H1 (cell line): ENCODE results near the gene AKAP8. TPM values are rescaled to one million over a fixed set of nuclear protein-coding genes. Genes with fewer than 3 reads are reported as not detected.

Experiments
- CTCF ChIA-PET: fragments of 300-600 bp; sonication (Branson Sonifier 250); formaldehyde crosslinking; loops from one replicate; lab custom pipeline; 2021; ENCODE audit not compliant: partially characterized antibody; lab: Charles Lee
- POLR2A ChIA-PET: fragments of 300-600 bp; sonication (Branson Sonifier 250); formaldehyde crosslinking; loops from one replicate; lab custom pipeline; 2021; ENCODE audit warnings: inconsistent platforms; ENCODE audit not compliant: partially characterized antibody; lab: Charles Lee
- DNase-seq, 2 experiments: peaks; one replicate each; pipeline versions ENCODE4 v3.0.0 to v3.0.0-alpha.2; 2010 to 2022; ENCODE audit warnings: low spot score in 2 of 2, low read depth in 1 of 2, mixed read lengths in 1 of 2
- FAIRE-seq: peaks from 2 replicates; lab custom pipeline; 2011; peaks lifted over from hg19 to GRCh38; lab: Jason Lieb, UNC
- H2AFZ ChIP-seq: 2 replicates; pipeline ENCODE4 v1.8.1; 2012; ENCODE audit warnings: low read length, inconsistent platforms
- H2AK5ac ChIP-seq: 2 replicates; pipeline ENCODE4 v1.6.1; 2013; ENCODE audit warnings: low read depth, low read length
- H2BK120ac ChIP-seq: replicated peaks from 2 replicates; pipeline ENCODE3; 2013; ENCODE audit warnings: low read depth, low read length, inconsistent platforms
- H2BK12ac ChIP-seq: 2 replicates; pipeline ENCODE4 v1.6.1; 2013; ENCODE audit warnings: low read depth, low read length
- H2BK15ac ChIP-seq: 2 replicates; pipeline ENCODE4 v1.6.1; 2013; ENCODE audit warnings: low read length
- H2BK20ac ChIP-seq: 2 replicates; pipeline ENCODE4 v1.6.1; 2013; ENCODE audit warnings: low read length
- H2BK5ac ChIP-seq: 2 replicates; pipeline ENCODE4 v1.6.1; 2013; ENCODE audit warnings: low read depth, low read length
- H3K14ac ChIP-seq: 2 replicates; pipeline ENCODE4 v1.6.1; 2013; ENCODE audit warnings: inconsistent platforms; ENCODE audit not compliant: insufficient read length
- H3K18ac ChIP-seq: 2 replicates; pipeline ENCODE4 v1.6.1; 2013; ENCODE audit warnings: low read length; ENCODE audit errors: extremely low read depth
- H3K23ac ChIP-seq: 2 replicates; pipeline ENCODE4 v1.6.1; 2013; ENCODE audit warnings: inconsistent platforms; ENCODE audit not compliant: insufficient read length
- H3K23me2 ChIP-seq: 2 replicates; pipeline ENCODE4 v1.6.1; 2013; ENCODE audit warnings: low read depth, low read length
- H3K27ac ChIP-seq: 2 replicates; pipeline ENCODE4 v1.6.1; 2011; ENCODE audit warnings: low read depth, low read length, inconsistent platforms
- H3K27me3 ChIP-seq, 4 experiments: replicated peaks in 1 of 4; 1 replicate in 1 of 4; 2 replicates in 3 of 4; pipeline versions ENCODE4 v1.6.1 to v1.8.1; 2011 to 2013; ENCODE audit warnings: low read length in 3 of 4, mild to moderate bottlenecking in 3 of 4, inconsistent platforms in 2 of 4, mixed read lengths in 2 of 4, moderate library complexity in 1 of 4; ENCODE audit not compliant: control insufficient read depth in 3 of 4, insufficient read depth in 3 of 4; ENCODE audit errors: extremely low read depth in 1 of 4
- H3K36me3 ChIP-seq, 4 experiments: 2 replicates each; pipeline versions ENCODE4 v1.6.1 to v1.8.1; 2011 to 2013; ENCODE audit warnings: mild to moderate bottlenecking in 4 of 4, low read length in 3 of 4, moderate library complexity in 2 of 4, control low read depth in 1 of 4, inconsistent platforms in 1 of 4; ENCODE audit not compliant: insufficient read depth in 4 of 4, control insufficient read depth in 2 of 4
- H3K4ac ChIP-seq: replicated peaks from 2 replicates; pipeline ENCODE3; 2013; ENCODE audit warnings: low read length, low read depth, mixed read lengths, inconsistent platforms; ENCODE audit not compliant: insufficient read length
- H3K4me1 ChIP-seq, 4 experiments: replicated peaks in 1 of 4; 1 replicate in 1 of 4; 2 replicates in 3 of 4; pipeline versions ENCODE4 v1.6.1 to v1.8.1; 2011 to 2013; ENCODE audit warnings: low read length in 3 of 4, inconsistent platforms in 2 of 4, mixed read lengths in 1 of 4; ENCODE audit not compliant: insufficient read depth in 4 of 4, control insufficient read depth in 3 of 4
- H3K4me2 ChIP-seq, 2 experiments: 2 replicates each; pipeline versions ENCODE4 v1.6.1 to v1.8.1; 2011 to 2013; ENCODE audit warnings: low read depth in 2 of 2, low read length in 2 of 2, control low read depth in 1 of 2, inconsistent platforms in 1 of 2, mild to moderate bottlenecking in 1 of 2; ENCODE audit not compliant: insufficient read depth in 1 of 2
- H3K4me3 ChIP-seq, 4 experiments: fragments of 200-600, 300-600 bp in 1 of 4; sonication (generic), shearing (Covaris generic), sonication (Bioruptor Twin) in 1 of 4; 2 replicates each; pipeline versions ENCODE4 v1.5.1 to v1.8.1; 2011 to 2016; ENCODE audit warnings: low read length in 4 of 4, low read depth in 3 of 4, control low read depth in 2 of 4, inconsistent platforms in 2 of 4, mild to moderate bottlenecking in 2 of 4, mixed read lengths in 1 of 4, moderate library complexity in 1 of 4; ENCODE audit not compliant: insufficient read depth in 2 of 4; ENCODE audit errors: extremely low read depth in 1 of 4
- H3K56ac ChIP-seq: replicated peaks from 2 replicates; pipeline ENCODE3; 2013; ENCODE audit warnings: low read depth, mild to moderate bottlenecking, mixed read lengths, low read length, inconsistent platforms; ENCODE audit not compliant: insufficient read length
- H3K79me1 ChIP-seq: 2 replicates; pipeline ENCODE4 v1.6.1; 2013; ENCODE audit warnings: low read depth, low read length, control low read depth
- H3K79me2 ChIP-seq, 2 experiments: 2 replicates each; pipeline versions ENCODE4 v1.6.1 to v1.8.1; 2012 to 2013; ENCODE audit warnings: low read length in 2 of 2, mild to moderate bottlenecking in 2 of 2, inconsistent platforms in 1 of 2; ENCODE audit not compliant: insufficient read depth in 2 of 2, control insufficient read depth in 1 of 2
- H3K9ac ChIP-seq, 4 experiments: replicated peaks in 1 of 4; 1 replicate in 1 of 4; 2 replicates in 3 of 4; pipeline versions ENCODE4 v1.6.1 to v1.8.1; 2011 to 2013; ENCODE audit warnings: low read depth in 3 of 4, low read length in 3 of 4, control low read depth in 2 of 4, mild to moderate bottlenecking in 2 of 4, moderate library complexity in 2 of 4, inconsistent platforms in 1 of 4; ENCODE audit errors: extremely low read depth in 1 of 4
- H3K9me3 ChIP-seq, 2 experiments: 2 replicates each; pipeline versions ENCODE4 v1.6.1 to v1.8.1; 2012 to 2013; ENCODE audit warnings: mild to moderate bottlenecking in 2 of 2, moderate library complexity in 2 of 2, control low read depth in 1 of 2, inconsistent platforms in 1 of 2, low read depth in 1 of 2, low read length in 1 of 2, mixed read lengths in 1 of 2; ENCODE audit not compliant: insufficient read depth in 2 of 2
- H4K20me1 ChIP-seq, 2 experiments: replicated peaks in 1 of 2; 2 replicates each; pipeline versions ENCODE3 to v1.8.1; 2011 to 2013; ENCODE audit warnings: inconsistent platforms in 2 of 2, low read length in 2 of 2, mild to moderate bottlenecking in 1 of 2; ENCODE audit not compliant: insufficient read depth in 2 of 2, control insufficient read depth in 1 of 2
- H4K5ac ChIP-seq: 2 replicates; pipeline ENCODE4 v1.6.1; 2013; ENCODE audit warnings: low read length, low read depth, mixed read lengths, inconsistent platforms; ENCODE audit not compliant: insufficient read length
- H4K8ac ChIP-seq: 2 replicates; pipeline ENCODE4 v1.8.0; 2013; ENCODE audit warnings: mild to moderate bottlenecking, moderate library complexity, low read length, inconsistent platforms; ENCODE audit not compliant: insufficient read depth; ENCODE audit errors: extremely low read depth
- H4K91ac ChIP-seq: replicated peaks from 2 replicates; pipeline ENCODE3; 2013; ENCODE audit warnings: low read length, mixed read lengths, inconsistent platforms; ENCODE audit not compliant: insufficient read length
- EZH2 ChIP-seq: fragments of 200-600 bp; sonication (generic); IDR thresholded peaks from 2 replicates; pipeline ENCODE4 v1.7.1; 2012; ENCODE audit warnings: low read depth, mild to moderate bottlenecking, moderate library complexity, low read length, inconsistent platforms; ENCODE audit not compliant: severe bottlenecking
- FOSL1 ChIP-seq: IDR thresholded peaks from 2 replicates; pipeline ENCODE4 v1.6.1; 2011; ENCODE audit warnings: mild to moderate bottlenecking, low read depth, low read length, moderate library complexity; ENCODE audit not compliant: insufficient read depth
- GABPA ChIP-seq: IDR thresholded peaks from 2 replicates; pipeline ENCODE4 v1.6.1; 2011; ENCODE audit warnings: mild to moderate bottlenecking, low read length, moderate library complexity, borderline replicate concordance; ENCODE audit not compliant: insufficient read depth
- GTF2F1 ChIP-seq: IDR thresholded peaks from 2 replicates; pipeline ENCODE4 v1.6.1; 2012; ENCODE audit warnings: low read depth, low read length, improper control_type of control experiment, borderline replicate concordance
- NRF1 ChIP-seq: IDR thresholded peaks from 2 replicates; pipeline ENCODE4 v1.6.1; 2011; ENCODE audit warnings: mild to moderate bottlenecking, low read depth, low read length, improper control_type of control experiment
- POLR2AphosphoS5 ChIP-seq: IDR thresholded peaks from 2 replicates; pipeline ENCODE4 v1.6.1; 2011; ENCODE audit warnings: low read depth, low read length
- RBBP5 ChIP-seq: IDR thresholded peaks from 2 replicates; pipeline ENCODE4 v1.7.1; 2012; ENCODE audit warnings: low read depth, mild to moderate bottlenecking, inconsistent platforms, low read length, moderate library complexity, borderline replicate concordance
- TAF7 ChIP-seq: optimal IDR thresholded peaks from 2 replicates; pipeline ENCODE3; 2011; ENCODE audit warnings: low read depth, mild to moderate bottlenecking, inconsistent platforms, low read length, moderate library complexity, borderline replicate concordance
- WGBS, 2 experiments: shearing (Covaris generic) in 1 of 2; methylation state at CpG; one replicate each; pipeline versions ENCODE4 v1.1.6 to v1.1.7; 2013 to 2015; ENCODE audit warnings: low lambda C conversion rate in 2 of 2, mixed read lengths in 2 of 2, inconsistent platforms in 1 of 2, low coverage in 1 of 2, missing lambda C conversion rate in 1 of 2; ENCODE audit not compliant: insufficient replicate concordance in 2 of 2, insufficient coverage in 1 of 2, insufficient read length in 1 of 2; ENCODE audit errors: extremely low coverage in 1 of 2, missing lambda C conversion rate in 1 of 2; 5-methylcytosine and 5-hydroxymethylcytosine counted together
- polyA plus RNA-seq, 7 experiments: library from polyadenylated mRNA; depleted of rRNA in 3 of 7; stranded (reverse) in 5 of 7; unstranded in 2 of 7; fragments of >200 nt in 5 of 7; fragments of 200-250 nt in 2 of 7; gene quantifications; 1 replicate in 5 of 7; 2 replicates in 1 of 7; 4 replicates in 1 of 7; pipeline versions ENCODE4 v1.2.1 to v1.2.3, GENCODE V29; 2011 to 2013; ENCODE audit warnings: missing spikeins in 2 of 7, mixed read lengths in 2 of 7
- total RNA-seq: library from RNA; stranded (reverse); fragmentation: NEBNext Ultra II Directional; extraction: Animal tissue kit (Norgen Biotek cat#: 25700); gene quantifications from 2 replicates; pipeline ENCODE4 v1.2.1, GENCODE V29; 2021
- TF ChIP-seq, protein P1 (sequence below): IDR thresholded peaks from 2 replicates; pipeline ENCODE4 v1.6.1; 2012; ENCODE audit warnings: low read length, inconsistent platforms

The AKAP8 gene
- total and polyA plus RNA-seq, 2 of the 8 experiments (the other 6 are each of a cell fraction or from before 2014, with no cell fraction given), result 17.0 to 41.0 TPM

GRCh38 chr19:15367439-15367838, 12.1 kb downstream of the AKAP8 start:
- 90% methylated on average over 3 of the region's 3 CpGs; no CpG with 5 or more reads in 1 of the 2 experiments for WGBS, 2 experiments
- H3K79me2 ChIP-seq, result peaks cover 0 to 8% of the 10 kb centered on the region in 2 experiments; a peak in 1 of 4 replicates
- H2AK5ac ChIP-seq, result no peak overlapping the region
- H3K36me3 ChIP-seq, result peaks cover 21 to 70% (median 44%) of the 10 kb centered on the region in 4 experiments
- POLR2A ChIA-PET, result interaction anchor here (0.9 to 5.4 kb wide), 2 partner anchors 11 to 15 kb away, joined by 3 to 37 read pairs; partner anchors contain the start of gene AKAP8
- H3K56ac ChIP-seq, result no peak overlapping the region
- H3K79me1 ChIP-seq, result no peaks in the 10 kb centered on the region
- no peak overlapping the region for H2BK15ac ChIP-seq
- no peak overlapping the region for H4K8ac ChIP-seq
- CTCF ChIA-PET, result interaction anchor here (1.2 to 1.3 kb wide), 2 partner anchors 28 to 116 kb away, joined by 3 read pairs; no protein-coding TSS in a partner anchor
- FAIRE-seq (no peak), DNase-seq (no peak)
- no peak overlapping the region for H3K23ac ChIP-seq
- H2AFZ ChIP-seq, result no peak overlapping the region
- H3K4me1 ChIP-seq, result no peaks in the 10 kb centered on the region
- H3K4me2 ChIP-seq, result no peak overlapping the region
- no peak overlapping the region for H3K4me3 ChIP-seq
- no peak overlapping the region for H3K9ac ChIP-seq
- H3K4ac ChIP-seq, result no peak overlapping the region
- no peak overlapping the region for H2BK20ac ChIP-seq
- no peak overlapping the region for H2BK5ac ChIP-seq
- H2BK120ac ChIP-seq, result no peak overlapping the region
- no peak overlapping the region for H4K5ac ChIP-seq
- H3K9me3 ChIP-seq, result no peaks in the 10 kb centered on the region; a peak in 1 of 4 replicates
- peaks cover 4% of the 10 kb centered on the region in 2 experiments for H4K20me1 ChIP-seq
- no peaks in the 10 kb centered on the region for H3K27me3 ChIP-seq
- no peak overlapping the region for H4K91ac ChIP-seq
- H3K27ac ChIP-seq, result no peak overlapping the region
- H3K23me2 ChIP-seq, result no peaks in the 10 kb centered on the region
- no peak overlapping the region for H2BK12ac ChIP-seq
- H3K14ac ChIP-seq, result no peak overlapping the region
- no peak overlapping the region for H3K18ac ChIP-seq
- no peak for TF ChIP-seq RBBP5
- no peak for TF ChIP-seq GTF2F1
- TF ChIP-seq, protein P1, sequence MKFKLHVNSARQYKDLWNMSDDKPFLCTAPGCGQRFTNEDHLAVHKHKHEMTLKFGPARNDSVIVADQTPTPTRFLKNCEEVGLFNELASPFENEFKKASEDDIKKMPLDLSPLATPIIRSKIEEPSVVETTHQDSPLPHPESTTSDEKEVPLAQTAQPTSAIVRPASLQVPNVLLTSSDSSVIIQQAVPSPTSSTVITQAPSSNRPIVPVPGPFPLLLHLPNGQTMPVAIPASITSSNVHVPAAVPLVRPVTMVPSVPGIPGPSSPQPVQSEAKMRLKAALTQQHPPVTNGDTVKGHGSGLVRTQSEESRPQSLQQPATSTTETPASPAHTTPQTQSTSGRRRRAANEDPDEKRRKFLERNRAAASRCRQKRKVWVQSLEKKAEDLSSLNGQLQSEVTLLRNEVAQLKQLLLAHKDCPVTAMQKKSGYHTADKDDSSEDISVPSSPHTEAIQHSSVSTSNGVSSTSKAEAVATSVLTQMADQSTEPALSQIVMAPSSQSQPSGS, result no peak
- TF ChIP-seq GABPA, result no peak
- no peak for TF ChIP-seq POLR2AphosphoS5
- TF ChIP-seq TAF7, result no peak
- no peak for TF ChIP-seq FOSL1
- no peak for TF ChIP-seq EZH2
- TF ChIP-seq NRF1, result no peak
